ENCODE data around the gene CDRT15. TPM values are rescaled to one million over a fixed set of nuclear protein-coding genes. Genes with fewer than 3 reads are reported as not detected.

The CDRT15 gene
- polyA plus RNA-seq, 1 donor (not counting 4 experiments of a cell fraction or from before 2014, with no cell fraction given): not detected

- DNase-seq (ENCODE audit: low read depth, low spot score) (no peak), FAIRE-seq (no peak)
- H3K9me3 ChIP-seq (ENCODE audit: control insufficient read depth, low read depth, low read length): no peaks in the 10 kb centered on the region
- H3K9me1 ChIP-seq (ENCODE audit: control insufficient read depth, extremely low read depth, insufficient read depth, low read length): peaks cover 2% of the 10 kb centered on the region
- H3K4me1 ChIP-seq (ENCODE audit: control insufficient read depth, extremely low read depth, insufficient read depth, low read length): peaks cover 11% of the 10 kb centered on the region
- no peaks in the 10 kb centered on the region for H3K27me3 ChIP-seq (ENCODE audit: control insufficient read depth, extremely low read depth, insufficient read depth, low read length)
- H3K36me3 ChIP-seq (ENCODE audit: control insufficient read depth in 2 of 2, extremely low read depth in 1 of 2, insufficient read depth in 2 of 2, low read length in 2 of 2): peaks cover 0 to 4% of the 10 kb centered on the region in 2 experiments
- TF ChIP-seq EZH2 (IDR thresholded peaks at IDR 0.05; ENCODE audit: low read length) (no peak), CTCF (optimal IDR thresholded peaks at IDR 0.05 in 1 of 3, IDR thresholded peaks at IDR 0.05 in 1 of 3, conservative IDR thresholded peaks at IDR 0.05 in 1 of 3; ENCODE audit: extremely low read depth in 1 of 3, insufficient read depth in 2 of 3, low read length in 3 of 3) (no peak)
- no peak overlapping the region for H3K9ac ChIP-seq (ENCODE audit: control insufficient read depth, extremely low read depth, insufficient read depth, low read length)
- dilution Hi-C loops (cut with MboI; ENCODE audit: extremely low pct_ligation_motif_present, low sequenced_read_pairs): no loop called here
- H3K4me2 ChIP-seq (ENCODE audit: control insufficient read depth, extremely low read depth, insufficient read depth, low read depth, low read length): no peak overlapping the region
- H3K79me2 ChIP-seq (ENCODE audit: control insufficient read depth, insufficient read depth, low read length): no peaks in the 10 kb centered on the region
- no peak overlapping the region for H3K27ac ChIP-seq (ENCODE audit: control insufficient read depth, insufficient read depth, low read length)
- H3K4me3 ChIP-seq (ENCODE audit: control insufficient read depth in 2 of 3, extremely low read depth in 1 of 3, insufficient read depth in 2 of 3, low read depth in 1 of 3, low read length in 3 of 3): no peak overlapping the region
- H2AFZ ChIP-seq (ENCODE audit: control insufficient read depth, low read length): no peak overlapping the region
- peaks cover 12% of the 10 kb centered on the region for H4K20me1 ChIP-seq (ENCODE audit: control insufficient read depth, extremely low read depth, insufficient read depth, low read length)
These were observed 31.3 kb downstream of the CDRT15 start for GRCh38 chr17:14205380-14205779.

GRCh38 chr17:14204546-14204945 lies 32.1 kb downstream of the CDRT15 start:
- H3K9me1 ChIP-seq (ENCODE audit: control insufficient read depth, extremely low read depth, insufficient read depth, low read length): peaks cover 2% of the 10 kb centered on the region
- TF ChIP-seq CTCF (optimal IDR thresholded peaks at IDR 0.05 in 1 of 3, IDR thresholded peaks at IDR 0.05 in 1 of 3, conservative IDR thresholded peaks at IDR 0.05 in 1 of 3; ENCODE audit: extremely low read depth in 1 of 3, insufficient read depth in 2 of 3, low read length in 3 of 3) (no peak), EZH2 (IDR thresholded peaks at IDR 0.05; ENCODE audit: low read length) (no peak)
- H2AFZ ChIP-seq (ENCODE audit: control insufficient read depth, low read length): no peak overlapping the region
- dilution Hi-C loops (cut with MboI; ENCODE audit: extremely low pct_ligation_motif_present, low sequenced_read_pairs): no loop called here
- peaks cover 12% of the 10 kb centered on the region for H4K20me1 ChIP-seq (ENCODE audit: control insufficient read depth, extremely low read depth, insufficient read depth, low read length)
- H3K4me1 ChIP-seq (ENCODE audit: control insufficient read depth, extremely low read depth, insufficient read depth, low read length): peaks cover 11% of the 10 kb centered on the region
- no peaks in the 10 kb centered on the region for H3K27me3 ChIP-seq (ENCODE audit: control insufficient read depth, extremely low read depth, insufficient read depth, low read length)
- FAIRE-seq: no peak
- no peak overlapping the region for H3K27ac ChIP-seq (ENCODE audit: control insufficient read depth, insufficient read depth, low read length)
- H3K79me2 ChIP-seq (ENCODE audit: control insufficient read depth, insufficient read depth, low read length): no peaks in the 10 kb centered on the region
- H3K9ac ChIP-seq (ENCODE audit: control insufficient read depth, extremely low read depth, insufficient read depth, low read length): no peak overlapping the region
- H3K9me3 ChIP-seq (ENCODE audit: control insufficient read depth, low read depth, low read length): no peaks in the 10 kb centered on the region
- H3K36me3 ChIP-seq (ENCODE audit: control insufficient read depth in 2 of 2, extremely low read depth in 1 of 2, insufficient read depth in 2 of 2, low read length in 2 of 2): peaks cover 0 to 2% of the 10 kb centered on the region in 2 experiments
- H3K4me2 ChIP-seq (ENCODE audit: control insufficient read depth, extremely low read depth, insufficient read depth, low read depth, low read length): no peak overlapping the region
- no peak for DNase-seq (ENCODE audit: low read depth, low spot score)
- no peak overlapping the region for H3K4me3 ChIP-seq (ENCODE audit: control insufficient read depth in 2 of 3, extremely low read depth in 1 of 3, insufficient read depth in 2 of 3, low read depth in 1 of 3, low read length in 3 of 3)
